Fibroblast of the aortic adventitia (primary cell): ENCODE results near the gene GPRC5D. TPM values are rescaled to one million over a fixed set of nuclear protein-coding genes. Genes with fewer than 3 reads are reported as not detected.

ENCODE experiments used
- DNase-seq: peaks from one replicate; pipeline ENCODE4 v3.0.0-alpha.2; 2010; ENCODE audit warnings: low read depth
- H3K4me3 ChIP-seq: 2 replicates; pipeline ENCODE4 v1.5.1; 2011; ENCODE audit warnings: low read depth, mild to moderate bottlenecking, control low read depth, low read length, moderate library complexity
- CTCF ChIP-seq: IDR thresholded peaks from 2 replicates; pipeline ENCODE4 v1.5.1; 2011; ENCODE audit warnings: mild to moderate bottlenecking, low read length, control low read depth, inconsistent platforms; ENCODE audit not compliant: insufficient read depth
- total RNA-seq: library from RNA; depleted of rRNA; stranded (reverse); fragments of >200 nt; gene quantifications from 2 replicates; pipeline ENCODE4 v1.2.3, GENCODE V29; 2012; ENCODE audit warnings: low replicate concordance

The GPRC5D gene
- total RNA-seq, 1 donor, result not detected

- no peak for TF ChIP-seq CTCF
- DNase-seq, result no peak
- H3K4me3 ChIP-seq, result no peak overlapping the region
Observed at GRCh38 chr12:12990700-12991468, 38.9 kb upstream of the GPRC5D start.

GRCh38 chr12:12987421-12987820 lies 35.5 kb upstream of the GPRC5D start:
- no peak for DNase-seq
- H3K4me3 ChIP-seq, result no peak overlapping the region
- TF ChIP-seq CTCF, result no peak

GRCh38 chr12:12986775-12987331 lies 34.9 kb upstream of the GPRC5D start:
- no peak for TF ChIP-seq CTCF
- no peak overlapping the region for H3K4me3 ChIP-seq
- no peak for DNase-seq

- TF ChIP-seq CTCF, result peak; percentile 61
- peak; percentile 22 for DNase-seq
- no peak overlapping the region for H3K4me3 ChIP-seq
Observed at GRCh38 chr12:12985817-12986408, 33.9 kb upstream of the GPRC5D start.

GRCh38 chr12:12984149-12984548 lies 32.2 kb upstream of the GPRC5D start:
- no peak for DNase-seq
- H3K4me3 ChIP-seq, result no peak overlapping the region
- no peak for TF ChIP-seq CTCF

- H3K4me3 ChIP-seq, result no peak overlapping the region
- DNase-seq, result peak; percentile 79
- peak; percentile 72 for TF ChIP-seq CTCF
Observed at GRCh38 chr12:12983420-12984035, 31.6 kb upstream of the GPRC5D start.
